ENCODE data around the gene LAMA1. TPM values are rescaled to one million over a fixed set of nuclear protein-coding genes. Genes with fewer than 3 reads are reported as not detected.

LAMA1 gene
- total RNA-seq, 1 experiment from 2014 or later, result 28.8 TPM

DNA sequence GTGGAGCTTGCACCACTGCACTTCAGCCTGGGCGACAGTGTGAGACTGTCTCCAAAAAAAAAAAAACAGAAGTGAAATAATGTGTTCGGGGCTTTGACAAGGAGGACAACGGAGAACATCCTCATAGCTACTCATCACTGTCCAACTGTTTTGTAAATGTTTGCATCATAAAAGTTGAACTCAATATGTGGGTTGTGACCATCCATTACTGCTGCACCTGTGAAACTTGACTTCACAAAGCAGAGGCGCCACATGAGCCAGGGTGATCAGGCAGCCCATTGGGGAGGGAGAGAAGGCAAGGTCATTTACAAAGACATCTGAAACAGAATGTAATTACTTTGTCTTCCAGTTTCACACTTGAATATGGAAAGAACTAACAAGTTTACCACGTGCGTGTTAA, 61.6 kb downstream of the LAMA1 start:
- no peaks in the 10 kb centered on the region for H3K4me1 ChIP-seq (ENCODE audit: insufficient read depth, low read length)
- H3K4me2 ChIP-seq (ENCODE audit: insufficient read depth, insufficient read length, low read length), result no peak overlapping the region
- no peak overlapping the region for H3K27ac ChIP-seq (ENCODE audit: insufficient read length, low read depth, low read length)
- no peaks in the 10 kb centered on the region for H4K20me1 ChIP-seq (ENCODE audit: control insufficient read depth, insufficient read depth, insufficient read length)
- Mint-ChIP-seq H3K36me3 (ENCODE audit: insufficient read depth in 1 of 3, low read depth in 3 of 3) (peaks cover 0 to 6% (median 3%) of the 10 kb centered on the region in 3 experiments; a peak in 2 of 7 replicates), H3K4me3 (no peak overlapping the region), H3K9me3 (no peaks in the 10 kb centered on the region), H3K4me1 (no peaks in the 10 kb centered on the region), H3K27ac (peak overlapping the region in 1 of 3 experiments; percentile 87; a peak in 2 of 7 replicates), H3K27me3 (ENCODE audit: low read depth) (no peaks in the 10 kb centered on the region)
- no peak overlapping the region for H2BK12ac ChIP-seq (ENCODE audit: insufficient read length, low read depth, low read length)
- DNase-seq, result no peak
- H3K79me1 ChIP-seq (ENCODE audit: insufficient read depth, low read depth, low read length, poor library complexity, severe bottlenecking), result no peaks in the 10 kb centered on the region
- no peak overlapping the region for H2BK120ac ChIP-seq (ENCODE audit: low read depth, low read length, poor library complexity, severe bottlenecking)
- H4K8ac ChIP-seq (replicated peaks; ENCODE audit: insufficient read length, low read depth, low read length), result no peak overlapping the region
- no peak overlapping the region for H2AK5ac ChIP-seq (ENCODE audit: insufficient read length, low read length)
- no peak overlapping the region for H3K56ac ChIP-seq (ENCODE audit: insufficient read length, low read depth, low read length)
- H3K23me2 ChIP-seq (ENCODE audit: insufficient read length, low read depth, low read length, poor library complexity, severe bottlenecking), result no peaks in the 10 kb centered on the region
- H3K18ac ChIP-seq (ENCODE audit: insufficient read length, low read depth, low read length), result no peak overlapping the region
- H3K14ac ChIP-seq (ENCODE audit: insufficient read depth, low read length), result no peak overlapping the region
- no peak overlapping the region for H3T11ph ChIP-seq (ENCODE audit: low read length)
- no peak overlapping the region for H2AFZ ChIP-seq (ENCODE audit: low read length)
- TF ChIP-seq, protein P1, sequence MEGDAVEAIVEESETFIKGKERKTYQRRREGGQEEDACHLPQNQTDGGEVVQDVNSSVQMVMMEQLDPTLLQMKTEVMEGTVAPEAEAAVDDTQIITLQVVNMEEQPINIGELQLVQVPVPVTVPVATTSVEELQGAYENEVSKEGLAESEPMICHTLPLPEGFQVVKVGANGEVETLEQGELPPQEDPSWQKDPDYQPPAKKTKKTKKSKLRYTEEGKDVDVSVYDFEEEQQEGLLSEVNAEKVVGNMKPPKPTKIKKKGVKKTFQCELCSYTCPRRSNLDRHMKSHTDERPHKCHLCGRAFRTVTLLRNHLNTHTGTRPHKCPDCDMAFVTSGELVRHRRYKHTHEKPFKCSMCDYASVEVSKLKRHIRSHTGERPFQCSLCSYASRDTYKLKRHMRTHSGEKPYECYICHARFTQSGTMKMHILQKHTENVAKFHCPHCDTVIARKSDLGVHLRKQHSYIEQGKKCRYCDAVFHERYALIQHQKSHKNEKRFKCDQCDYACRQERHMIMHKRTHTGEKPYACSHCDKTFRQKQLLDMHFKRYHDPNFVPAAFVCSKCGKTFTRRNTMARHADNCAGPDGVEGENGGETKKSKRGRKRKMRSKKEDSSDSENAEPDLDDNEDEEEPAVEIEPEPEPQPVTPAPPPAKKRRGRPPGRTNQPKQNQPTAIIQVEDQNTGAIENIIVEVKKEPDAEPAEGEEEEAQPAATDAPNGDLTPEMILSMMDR (conservative IDR thresholded peaks at IDR 0.05), result no peak
- H2BK5ac ChIP-seq (ENCODE audit: insufficient read length, low read length), result no peak overlapping the region
- no peak overlapping the region for H2BK20ac ChIP-seq (ENCODE audit: low read depth, low read length, poor library complexity, severe bottlenecking)
- WGBS (ENCODE audit: extremely low coverage, insufficient read length, low lambda C conversion rate), result no CpG with 5 or more reads among the region's 6 CpGs
- no peak overlapping the region for H4K91ac ChIP-seq (ENCODE audit: insufficient read length, low read depth, low read length)
- no peak overlapping the region for H2BK15ac ChIP-seq (ENCODE audit: low read depth, low read length)
- H3K4ac ChIP-seq (ENCODE audit: low read depth, low read length), result no peak overlapping the region
- no peak overlapping the region for H3K23ac ChIP-seq (ENCODE audit: insufficient read length, low read depth, low read length)
- H4K5ac ChIP-seq (ENCODE audit: insufficient read length, low read depth, low read length), result no peak overlapping the region
- no peaks in the 10 kb centered on the region for H3K9me3 ChIP-seq (ENCODE audit: control insufficient read depth, low read depth, low read length)
- no peaks in the 10 kb centered on the region for H3K27me3 ChIP-seq (ENCODE audit: insufficient read depth, low read length)
- no peak overlapping the region for H3K9ac ChIP-seq (ENCODE audit: extremely low read depth, insufficient read length, low read length)
- no peaks in the 10 kb centered on the region for H3K79me2 ChIP-seq (ENCODE audit: insufficient read depth, low read length)
